Epithelial cell of proximal tubule (primary cell): Measurements from ENCODE around the gene GAPT. TPM values are rescaled to one million over a fixed set of nuclear protein-coding genes. Genes with fewer than 3 reads are reported as not detected.
A peak's percentile ranks its signal among the peaks of the same experiment; 100 is the strongest.

ENCODE experiments used
- DNase-seq: peaks from one replicate; pipeline ENCODE4 v3.0.0-alpha.2; 2011; ENCODE audit warnings: low read depth
- H3K4me3 ChIP-seq: 2 replicates; pipeline ENCODE4 v1.5.1; 2011; ENCODE audit warnings: low read depth, mild to moderate bottlenecking, low read length
- CTCF ChIP-seq: conservative IDR thresholded peaks from 2 replicates; pipeline ENCODE4 v1.5.1; 2012; ENCODE audit warnings: low read depth, mild to moderate bottlenecking, low read length
- total RNA-seq: library from RNA; depleted of rRNA; stranded (reverse); fragments of >200 nt; gene quantifications from 2 replicates; pipeline ENCODE4 v1.2.3, GENCODE V29; 2015

The GAPT gene
- total RNA-seq, 1 donor from 2014 or later, result not detected

DNA sequence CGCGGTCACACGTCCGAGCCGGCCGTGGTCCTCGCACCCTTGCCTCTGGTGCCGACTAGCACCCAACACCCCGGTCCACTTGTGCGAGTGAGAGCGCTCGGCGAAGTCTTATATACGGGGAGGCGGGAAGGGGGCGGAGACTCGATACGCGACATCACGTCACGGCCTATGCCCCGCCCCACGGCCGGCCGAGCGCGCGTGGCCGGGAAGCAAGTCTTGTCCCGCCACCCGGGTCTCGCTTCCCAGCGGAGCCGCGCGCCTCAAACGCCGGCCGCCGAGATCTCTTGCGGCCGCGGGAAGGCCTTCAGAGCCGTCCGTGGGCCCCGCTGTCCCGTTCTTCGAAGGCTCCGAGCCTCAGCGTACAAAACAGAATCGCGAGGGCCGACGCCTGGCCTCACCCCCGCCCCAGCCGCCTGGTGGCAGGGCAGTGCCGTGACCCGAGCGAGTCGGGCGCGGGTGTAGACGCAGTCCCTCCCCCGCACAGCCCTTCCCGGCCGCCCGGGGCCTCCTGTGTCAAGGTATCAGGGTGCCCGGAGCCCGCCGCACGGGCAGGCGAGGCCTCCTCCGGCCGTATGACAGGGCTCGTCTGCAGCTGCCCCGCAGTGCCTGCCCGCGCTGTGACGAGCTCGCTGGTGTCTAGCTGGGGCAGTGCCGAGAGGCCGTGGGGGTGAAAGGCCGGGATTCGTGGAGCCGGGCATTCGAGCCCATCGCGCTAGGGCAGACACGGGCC, 31.1 kb upstream of the GAPT start, which contains the start of gene PLK2:
TSS of gene PLK2 (minus strand) at position 85 of the 730 bp plus-strand sequence. CDS start 127 bp downstream, outside the sequence.
- peak; percentile 47 for TF ChIP-seq CTCF
- DNase-seq, result no peak
- peak within 1 kb of the TSS; percentile 88 for H3K4me3 ChIP-seq

- TF ChIP-seq CTCF, result peak; percentile 83
- H3K4me3 ChIP-seq, result peak overlapping the region; percentile 88
- no peak for DNase-seq
These were observed 30.4 kb upstream of the GAPT start for GRCh38 chr5:58460732-58461286.

DNA sequence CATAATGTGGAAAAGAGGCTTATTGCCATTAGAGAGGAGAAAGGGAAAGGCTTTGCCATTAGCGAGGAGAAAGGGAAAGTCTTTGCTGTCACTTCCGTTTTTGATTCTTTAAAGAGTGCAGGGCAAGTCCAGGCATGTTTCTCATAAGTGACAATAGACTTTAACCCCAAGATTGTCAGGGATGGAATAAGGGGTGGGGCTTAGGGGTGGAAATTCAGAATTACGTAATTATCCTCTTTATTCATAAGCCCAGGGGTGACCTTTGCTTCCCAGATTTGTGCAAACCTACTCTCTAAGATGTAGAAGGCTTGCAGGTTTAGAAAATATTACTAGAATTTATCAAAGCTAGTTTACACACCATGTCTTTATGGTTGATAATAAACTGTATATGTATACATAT, 29.1 kb upstream of the GAPT start:
- TF ChIP-seq CTCF, result no peak
- peak; percentile 61 for DNase-seq
- H3K4me3 ChIP-seq, result no peak overlapping the region

GRCh38 chr5:58462623-58463230, 28.5 kb upstream of the GAPT start:
- peak; percentile 62 for TF ChIP-seq CTCF
- no peak for DNase-seq

GRCh38 chr5:58466939-58467338, 24.3 kb upstream of the GAPT start:
- no peak for DNase-seq
- no peak for TF ChIP-seq CTCF
- no peak overlapping the region for H3K4me3 ChIP-seq

More at GRCh38 chr5:58462623-58463230, 28.5 kb upstream of the GAPT start:
- no peak overlapping the region for H3K4me3 ChIP-seq

GRCh38 chr5:58469896-58470295, 21.3 kb upstream of the GAPT start:
- no peak overlapping the region for H3K4me3 ChIP-seq
- no peak for DNase-seq
- TF ChIP-seq CTCF, result no peak

GRCh38 chr5:58475404-58475803, 15.8 kb upstream of the GAPT start:
- no peak for DNase-seq
- TF ChIP-seq CTCF, result no peak
- H3K4me3 ChIP-seq, result no peak overlapping the region
